Body of pancreas (tissue), 4 donors: ENCODE measurements around the gene NDUFA13. TPM values are rescaled to one million over a fixed set of nuclear protein-coding genes. Genes with fewer than 3 reads are reported as not detected.
"Not testable (repeated sequence)": the region's sequence is repeated elsewhere in the genome, so short reads cannot be mapped to it uniquely, and the experiment has no call there.

ENCODE experiments used
- ATAC-seq: fragments of 150-250 bp; one replicate; pipeline ENCODE4 v1.9.1; 2016
- DNase-seq, 4 donors: peaks; one replicate each; pipeline ENCODE4 v3.0.0-alpha.2; 2019
- H3K27ac ChIP-seq, 4 donors: fragments of 200-600 bp; sonication (generic); 1 replicate in 3 of 4; 2 replicates in 1 of 4; pipeline versions ENCODE4 v1.5.1 to v1.6.1; 2016 to 2019; ENCODE audit warnings: mild to moderate bottlenecking in 1 of 4, mixed read lengths in 1 of 4, moderate library complexity in 1 of 4
- H3K27me3 ChIP-seq, 2 donors: fragments of 200-600 bp; sonication (generic); one replicate each; pipeline ENCODE4 v1.6.0; 2016; ENCODE audit warnings: mild to moderate bottlenecking in 1 of 2
- H3K36me3 ChIP-seq, 2 donors: fragments of 200-600 bp; sonication (generic); replicated peaks in 1 of 2; 2 replicates each; pipeline ENCODE4 v1.5.1; 2016; ENCODE audit warnings: low read depth in 2 of 2; ENCODE audit not compliant: insufficient read depth in 1 of 2
- H3K4me1 ChIP-seq: fragments of 200-600 bp; sonication (generic); one replicate; pipeline ENCODE4 v1.6.0; 2016
- H3K4me3 ChIP-seq, 2 donors: fragments of 200-600 bp; sonication (generic); 1 replicate in 1 of 2; 2 replicates in 1 of 2; pipeline ENCODE4 v1.5.1; 2016 to 2019
- H3K9me3 ChIP-seq, 3 donors: fragments of 200-600 bp; sonication (generic); 1 replicate in 2 of 3; 2 replicates in 1 of 3; pipeline ENCODE4 v1.5.1; 2016
- POLR2A ChIP-seq, 3 donors: fragments of 450-650 bp; IDR thresholded peaks; one replicate each; pipeline ENCODE4 v1.6.1; 2016; ENCODE audit warnings: antibody characterized with exemption in 3 of 3, mild to moderate bottlenecking in 2 of 3
- WGBS, 2 donors: methylation state at CpG; one replicate each; pipeline ENCODE4 v1.1.5; 2017; 5-methylcytosine and 5-hydroxymethylcytosine counted together
- intact Hi-C: fragments of 100-400 bp; cut with DNase I; formaldehyde crosslinking; loops from one replicate; pipeline ENCODE4 v1.15.1; 2023
- total RNA-seq, 2 donors: library from RNA; depleted of rRNA; stranded (reverse); fragments of >200 nt; gene quantifications; one replicate each; pipeline ENCODE4 v1.1.0, GENCODE V29; 2016
- TF ChIP-seq, protein P1 (sequence below), 7 experiments: fragments of 450-650 bp in 4 of 7; fragments of 200-600 bp in 3 of 7; sonication (generic) in 3 of 7; IDR thresholded peaks; one replicate each; pipeline ENCODE4 v1.5.1; 2016 to 2019; ENCODE audit warnings: antibody characterized with exemption in 7 of 7

NDUFA13 gene
- total RNA-seq: 10 to 100 TPM; 32.0 to 38.4 TPM

DNA sequence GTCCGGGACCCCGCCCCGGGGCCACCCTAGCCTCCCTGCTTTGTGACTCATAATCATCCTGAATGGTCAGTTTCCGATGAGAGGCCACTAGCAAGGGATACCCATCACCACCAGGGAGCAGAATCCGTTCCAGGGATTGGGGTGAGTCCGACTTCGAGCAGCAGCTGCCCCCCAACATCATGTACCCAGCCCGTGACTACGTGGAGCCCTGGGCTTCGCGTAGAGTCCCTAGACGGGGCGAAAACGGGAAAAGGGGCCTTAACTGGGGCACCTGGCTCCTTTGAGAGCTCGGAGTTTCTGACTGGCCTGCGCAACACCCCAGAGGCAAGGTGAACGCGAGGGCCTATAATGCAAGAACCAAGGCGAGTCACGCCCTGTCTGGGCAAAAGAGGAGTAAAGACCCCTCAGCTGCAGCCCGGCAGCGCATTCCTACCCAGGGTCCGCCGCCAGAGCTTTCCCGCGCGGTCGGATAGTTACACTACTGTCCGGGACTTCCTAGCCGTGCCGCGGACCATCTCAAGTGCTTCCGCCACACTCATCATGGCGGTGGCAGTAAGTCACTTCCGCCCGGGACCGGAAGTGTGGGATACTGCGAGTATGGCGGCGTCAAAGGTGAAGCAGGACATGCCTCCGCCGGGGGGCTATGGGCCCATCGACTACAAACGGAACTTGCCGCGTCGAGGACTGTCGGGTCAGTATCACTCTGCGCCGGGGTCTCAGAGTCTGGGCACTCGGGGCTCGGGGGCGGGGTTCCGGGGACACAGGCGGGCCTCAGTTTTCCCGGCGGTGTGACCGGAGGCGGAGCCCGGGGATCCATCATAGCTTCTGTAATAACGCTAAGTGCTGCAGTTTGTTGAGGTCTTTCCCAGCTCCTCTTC, at the start of gene NDUFA13:
TSS of gene NDUFA13 (plus strand) at position 584 of the 878 bp plus-strand sequence. CDS start at position 598, 14 bp downstream.
- no peaks in the 10 kb centered on the region for H3K27me3 ChIP-seq
- peaks cover 23% of the 10 kb centered on the region for H3K4me1 ChIP-seq
- H3K4me3 ChIP-seq: peak within 1 kb of the TSS; percentile 64 to 73
- WGBS, 2 donors: 3 to 4% methylated on average over 27 to 61 of the region's 61 CpGs
- intact Hi-C loops: no loop called here
- H3K9me3 ChIP-seq: no peaks in the 10 kb centered on the region
- TF ChIP-seq, protein P1, sequence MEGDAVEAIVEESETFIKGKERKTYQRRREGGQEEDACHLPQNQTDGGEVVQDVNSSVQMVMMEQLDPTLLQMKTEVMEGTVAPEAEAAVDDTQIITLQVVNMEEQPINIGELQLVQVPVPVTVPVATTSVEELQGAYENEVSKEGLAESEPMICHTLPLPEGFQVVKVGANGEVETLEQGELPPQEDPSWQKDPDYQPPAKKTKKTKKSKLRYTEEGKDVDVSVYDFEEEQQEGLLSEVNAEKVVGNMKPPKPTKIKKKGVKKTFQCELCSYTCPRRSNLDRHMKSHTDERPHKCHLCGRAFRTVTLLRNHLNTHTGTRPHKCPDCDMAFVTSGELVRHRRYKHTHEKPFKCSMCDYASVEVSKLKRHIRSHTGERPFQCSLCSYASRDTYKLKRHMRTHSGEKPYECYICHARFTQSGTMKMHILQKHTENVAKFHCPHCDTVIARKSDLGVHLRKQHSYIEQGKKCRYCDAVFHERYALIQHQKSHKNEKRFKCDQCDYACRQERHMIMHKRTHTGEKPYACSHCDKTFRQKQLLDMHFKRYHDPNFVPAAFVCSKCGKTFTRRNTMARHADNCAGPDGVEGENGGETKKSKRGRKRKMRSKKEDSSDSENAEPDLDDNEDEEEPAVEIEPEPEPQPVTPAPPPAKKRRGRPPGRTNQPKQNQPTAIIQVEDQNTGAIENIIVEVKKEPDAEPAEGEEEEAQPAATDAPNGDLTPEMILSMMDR (IDR thresholded peaks at IDR 0.05): no peak
- TF ChIP-seq POLR2A (IDR thresholded peaks at IDR 0.05): peak; percentile 51 to 88 (median 81)
- peak within 1 kb of the TSS; percentile 62 to 76 (median 66) for H3K27ac ChIP-seq
- ATAC-seq (peak; percentile 97), DNase-seq (peak; percentile 93 to 94 (median 94))
- H3K36me3 ChIP-seq: no peaks in the 10 kb centered on the region

DNA sequence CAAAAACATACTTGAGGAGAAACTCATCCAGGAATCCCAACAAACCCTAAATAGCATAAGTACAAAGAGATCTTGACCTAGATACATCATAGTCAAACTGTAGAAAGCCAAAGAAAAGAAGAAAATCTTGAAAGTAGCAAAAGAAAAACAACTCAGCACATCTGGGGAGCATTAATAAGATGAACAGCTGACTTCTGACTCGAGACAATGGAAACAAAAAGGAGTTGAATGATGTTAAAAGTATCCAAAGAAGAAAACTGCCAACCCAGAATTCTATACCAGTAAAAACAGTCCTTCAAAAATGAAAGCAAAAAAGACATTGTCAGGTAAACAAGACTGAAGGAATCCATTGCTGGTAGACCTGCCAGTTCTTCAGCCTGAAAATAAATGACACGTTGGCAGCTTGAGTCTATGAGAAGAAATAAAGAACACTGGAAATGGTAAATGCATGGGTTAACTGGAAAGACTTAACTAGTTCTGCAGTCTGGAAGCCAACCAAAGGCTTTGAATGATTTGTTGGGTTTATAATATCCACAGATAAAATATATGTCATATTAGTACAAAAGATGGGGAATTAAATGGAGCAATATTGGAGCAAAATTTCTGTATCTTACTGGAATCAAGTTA, 47.5 kb upstream of the NDUFA13 start:
- ATAC-seq: no peak
- TF ChIP-seq, protein P1 (IDR thresholded peaks at IDR 0.05): no peak
- TF ChIP-seq POLR2A (IDR thresholded peaks at IDR 0.05): no peak
- 94 to 95% methylated on average over 2 of the region's 2 CpGs for WGBS, 2 donors
- DNase-seq: no peak
- no peaks in the 10 kb centered on the region for H3K36me3 ChIP-seq
- H3K9me3 ChIP-seq: peaks cover 0 to 16% (median 0%) of the 10 kb centered on the region in 3 donors
- no peak overlapping the region for H3K4me3 ChIP-seq
- H3K27ac ChIP-seq: no peak overlapping the region
- H3K27me3 ChIP-seq: no peaks in the 10 kb centered on the region
- peaks cover 32% of the 10 kb centered on the region for H3K4me1 ChIP-seq
- intact Hi-C loops: no loop called here

DNA sequence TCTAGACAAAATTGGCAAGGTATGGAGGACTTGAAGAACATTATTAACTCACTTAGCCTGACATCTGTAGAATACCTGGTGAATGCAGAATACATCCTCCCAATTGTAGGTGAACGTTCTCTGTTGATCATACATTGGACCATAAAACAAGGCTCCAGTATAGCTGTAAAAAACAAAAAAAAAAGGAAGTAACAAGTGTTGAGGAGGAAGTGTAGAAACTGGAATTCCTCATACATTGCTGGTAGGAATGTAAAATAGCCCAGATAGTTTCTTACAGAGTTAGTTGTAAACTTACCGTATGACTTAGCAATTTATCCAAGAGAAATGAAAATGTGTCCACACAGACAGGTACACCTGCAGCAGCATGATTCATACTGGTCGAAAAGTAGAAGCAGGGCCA, 45.4 kb upstream of the NDUFA13 start:
- ATAC-seq: no peak
- H3K4me1 ChIP-seq: peaks cover 12% of the 10 kb centered on the region
- H3K27ac ChIP-seq: no peak overlapping the region
- DNase-seq: no peak
- no peak for TF ChIP-seq POLR2A (IDR thresholded peaks at IDR 0.05)
- TF ChIP-seq, protein P1 (IDR thresholded peaks at IDR 0.05): no peak
- H3K4me3 ChIP-seq: no peak overlapping the region
- 85 to 91% methylated on average over 3 of the region's 3 CpGs for WGBS, 2 donors
- intact Hi-C loops: no loop called here
- peaks cover 0 to 16% (median 0%) of the 10 kb centered on the region in 3 donors for H3K9me3 ChIP-seq
- no peaks in the 10 kb centered on the region for H3K36me3 ChIP-seq
- H3K27me3 ChIP-seq: no peaks in the 10 kb centered on the region

DNA sequence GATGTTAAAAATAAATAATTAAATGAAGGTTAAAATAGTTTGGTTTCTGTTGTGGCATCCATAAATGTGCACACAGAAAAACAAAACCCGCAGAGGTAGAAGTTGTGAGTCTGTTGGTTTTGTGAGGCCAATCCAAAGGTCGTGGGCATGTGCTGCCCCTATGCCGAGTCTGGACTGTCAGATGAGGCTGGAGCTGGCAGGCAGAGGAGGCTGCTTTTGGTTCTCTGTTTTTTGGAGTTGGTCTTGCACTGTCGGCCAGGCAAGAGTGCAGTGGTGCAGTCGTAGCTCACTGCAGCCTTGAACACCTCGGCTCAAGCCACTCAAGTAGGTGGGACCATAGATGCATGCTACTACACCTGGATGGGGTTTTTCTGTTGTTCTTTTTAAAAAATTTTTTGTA, 44.3 kb upstream of the NDUFA13 start:
- peaks cover 0 to 16% (median 0%) of the 10 kb centered on the region in 3 donors for H3K9me3 ChIP-seq
- ATAC-seq (no peak), DNase-seq (no peak)
- H3K27ac ChIP-seq: no peak overlapping the region
- no peaks in the 10 kb centered on the region for H3K27me3 ChIP-seq
- H3K4me3 ChIP-seq: no peak overlapping the region
- WGBS, 2 donors: 82 to 89% methylated on average over 6 of the region's 6 CpGs
- intact Hi-C loops: no loop called here
- peaks cover under 1% of the 10 kb centered on the region for H3K4me1 ChIP-seq
- TF ChIP-seq, protein P1 (IDR thresholded peaks at IDR 0.05): no peak
- no peak for TF ChIP-seq POLR2A (IDR thresholded peaks at IDR 0.05)
- H3K36me3 ChIP-seq: no peaks in the 10 kb centered on the region

DNA sequence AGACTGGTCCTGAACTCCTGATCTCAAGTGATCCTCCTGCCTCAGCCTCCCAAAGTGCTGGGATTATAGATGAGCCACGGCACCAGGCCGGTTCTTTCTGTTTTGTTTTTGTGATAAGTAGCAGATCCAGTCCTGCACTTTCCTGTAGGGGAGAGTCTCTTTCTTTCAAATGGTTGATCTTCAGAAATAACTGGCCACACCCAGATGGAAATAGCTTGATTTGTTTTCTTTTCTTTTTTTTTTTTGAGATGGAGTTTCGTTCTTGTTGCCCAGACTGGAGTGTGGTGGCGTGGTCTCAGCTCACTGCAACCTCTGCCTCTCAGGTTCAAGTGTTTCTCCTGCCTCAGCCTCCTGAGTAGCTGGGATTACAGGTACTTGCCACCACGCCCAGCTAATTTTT, 43.9 kb upstream of the NDUFA13 start:
- peaks cover 0 to 16% (median 0%) of the 10 kb centered on the region in 3 donors for H3K9me3 ChIP-seq
- WGBS, 2 donors: 88 to 91% methylated on average over 5 of the region's 5 CpGs

More for the DNA sequence above, 43.9 kb upstream of the NDUFA13 start:
- DNase-seq, H3K27me3 ChIP-seq, intact Hi-C loops, ATAC-seq, H3K36me3 ChIP-seq, H3K4me1 ChIP-seq, H3K27ac ChIP-seq, H3K4me3 ChIP-seq: not testable (repeated sequence)
